Stimulated activated naive CD4-positive, alpha-beta T cell treated with Interleukin-2 at 50 U/mL for 16 hours (primary cell): Measurements from ENCODE around the gene GOLGA8K.
"Not testable (repeated sequence)": the region's sequence is repeated elsewhere in the genome, so short reads cannot be mapped to it uniquely, and the experiment has no call there.

Source experiments
- DNase-seq: peaks from one replicate; lab custom pipeline; 2025; lab: John Stamatoyannopoulos, UW

Gene GOLGA8K

GRCh38 chr15:32356909-32357308, 46.2 kb downstream of the GOLGA8K start:
- DNase-seq = not testable (repeated sequence)

DNA sequence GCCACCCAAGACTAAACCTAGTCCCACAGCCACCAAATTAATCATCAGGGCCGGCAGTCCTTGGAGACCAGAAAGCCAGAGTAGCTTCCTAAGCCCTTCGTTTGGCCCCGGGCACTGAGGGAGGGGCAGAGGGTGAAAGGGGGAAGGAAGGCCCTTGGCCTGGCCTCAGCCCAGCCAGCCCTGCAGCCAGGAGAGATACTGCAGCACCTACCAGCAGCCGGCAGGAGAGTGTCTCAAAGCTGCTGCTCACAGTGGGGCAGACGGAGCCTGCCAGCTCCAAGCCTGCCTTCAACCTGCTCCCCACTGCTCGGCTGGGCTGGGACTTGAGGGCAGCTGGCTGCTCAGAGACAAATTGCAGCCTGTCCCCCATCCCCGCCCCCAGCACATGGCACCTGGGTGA, 50.3 kb downstream of the GOLGA8K start:
- DNase-seq = not testable (repeated sequence)

- not testable (repeated sequence) for DNase-seq
These were observed 52.4 kb downstream of the GOLGA8K start for GRCh38 chr15:32350563-32351220.

- not testable (repeated sequence) for DNase-seq
These were observed 56.1 kb downstream of the GOLGA8K start for GRCh38 chr15:32347037-32347436.

DNA sequence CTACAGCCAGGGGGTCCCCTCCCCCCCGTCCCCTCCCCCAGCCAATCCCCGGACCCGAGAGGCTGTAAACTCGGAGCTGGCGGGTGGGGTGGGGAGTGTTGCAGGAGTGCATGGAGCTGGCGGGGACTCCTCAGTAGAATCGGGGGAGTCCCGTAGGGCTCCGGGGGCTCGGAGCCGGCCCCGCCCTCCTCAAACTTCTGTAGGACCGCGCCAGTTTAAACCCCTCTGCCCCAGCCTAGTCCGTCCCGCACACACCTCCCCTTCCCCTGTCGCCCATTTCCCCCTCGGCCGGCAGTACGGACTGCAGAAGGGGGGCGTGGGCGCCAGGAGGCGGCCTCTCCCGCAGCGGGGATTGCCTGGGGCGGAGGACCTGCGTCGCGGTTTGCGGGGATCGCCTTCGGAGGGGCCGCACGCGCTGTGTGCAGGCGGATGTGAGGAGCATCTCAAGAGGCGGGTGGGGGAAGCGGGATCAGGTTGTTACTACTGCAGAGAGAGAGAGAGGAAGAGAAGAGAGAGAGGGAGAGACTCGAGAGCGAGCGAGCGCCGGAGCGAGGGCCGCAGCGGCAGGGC, 57.0 kb downstream of the GOLGA8K start:
- not testable (repeated sequence) for DNase-seq

- not testable (repeated sequence) for DNase-seq
These were observed 59.2 kb downstream of the GOLGA8K start for GRCh38 chr15:32343921-32344320.
